HG03378 (cell line): ENCODE data around the gene TRPM4.
"Not testable (repeated sequence)": the region's sequence is repeated elsewhere in the genome, so short reads cannot be mapped to it uniquely, and the experiment has no call there.

Source experiments
- ATAC-seq: cut with Tn5 transposase; IDR thresholded peaks from one replicate; pipeline ENCODE4 v1.9.1; 2021; ENCODE audit warnings: mild to moderate bottlenecking, moderate library complexity; ENCODE audit not compliant: unreplicated experiment

The TRPM4 gene

DNA sequence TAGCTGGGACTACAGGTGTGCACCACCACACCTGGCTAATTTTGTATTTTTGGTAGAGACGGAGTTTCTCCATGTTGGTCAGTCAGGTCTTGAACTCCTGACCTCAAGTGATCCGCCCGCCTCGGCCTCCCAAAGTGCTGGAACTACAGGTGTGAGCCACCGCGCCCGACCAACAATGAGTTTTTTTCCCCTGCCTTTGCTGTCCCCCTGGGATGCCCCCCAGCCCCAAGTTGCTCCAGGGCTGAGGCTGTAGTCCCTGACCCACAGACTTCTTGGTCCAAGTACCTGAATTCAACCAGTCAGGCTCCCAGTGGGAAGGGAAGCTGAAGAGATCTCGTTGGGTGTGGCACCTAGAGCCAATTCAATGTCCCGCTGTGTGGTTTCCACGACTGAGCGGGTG lies 66.8 kb downstream of the TRPM4 start:
- ATAC-seq, result not testable (repeated sequence)

DNA sequence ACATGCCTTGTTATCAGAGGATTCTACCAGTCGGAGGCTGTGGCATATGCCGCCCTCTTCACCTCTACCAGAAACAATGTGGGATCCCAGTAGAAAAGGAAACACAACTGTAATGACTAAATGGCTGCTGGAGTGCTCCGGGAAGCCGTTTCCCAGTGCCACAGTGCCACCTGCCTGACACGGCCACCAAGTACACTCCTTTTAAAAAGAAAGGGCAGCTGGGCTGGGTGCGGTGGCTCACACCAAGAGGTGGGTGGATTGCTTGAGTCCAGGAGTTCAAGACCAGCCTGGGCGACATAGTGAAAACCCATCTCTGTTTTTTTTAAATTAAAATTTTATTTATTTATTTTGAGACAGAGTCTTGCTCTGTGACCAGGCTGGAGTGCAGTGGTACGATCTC lies 67.3 kb downstream of the TRPM4 start:
- ATAC-seq, result no peak

DNA sequence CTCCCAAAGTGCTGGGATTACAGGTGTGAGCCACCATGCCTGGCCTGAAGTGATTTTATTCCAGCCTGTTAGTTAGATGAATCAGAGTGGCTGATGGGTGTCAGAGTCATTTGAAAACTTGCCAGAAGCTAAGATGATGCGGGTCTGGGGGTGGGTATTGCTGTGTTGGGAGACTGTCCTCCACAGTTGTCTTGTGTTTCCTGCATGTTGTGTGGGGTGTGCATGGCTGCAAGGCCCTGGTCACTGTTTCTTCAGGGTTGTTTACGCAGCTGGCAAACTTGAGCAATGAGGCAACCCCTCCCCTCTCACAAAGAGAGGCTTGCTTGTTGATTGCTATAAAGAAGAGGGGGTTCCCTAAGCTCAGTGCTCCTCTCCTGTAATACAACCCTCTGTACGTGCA lies 71.8 kb downstream of the TRPM4 start:
- no peak for ATAC-seq

DNA sequence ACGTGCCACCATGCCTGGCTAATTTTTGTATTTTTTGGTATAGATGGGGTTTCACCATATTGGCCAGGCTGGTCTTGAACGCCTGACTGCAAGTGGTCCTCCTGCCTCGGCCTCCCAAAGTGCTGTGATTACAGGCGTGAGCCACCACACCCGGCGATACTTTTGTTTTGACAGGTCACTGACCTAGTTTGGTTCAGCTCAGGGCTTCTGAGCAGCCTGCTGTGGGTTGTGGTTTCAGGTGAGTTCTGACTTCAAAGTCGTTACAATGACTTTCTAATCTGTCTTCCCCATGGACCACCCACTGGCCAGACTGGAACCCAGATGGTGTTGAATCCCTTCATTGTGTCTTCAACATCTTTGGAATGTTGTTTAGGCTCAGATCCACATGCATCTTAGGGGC lies 73.8 kb downstream of the TRPM4 start:
- ATAC-seq, result no peak

DNA sequence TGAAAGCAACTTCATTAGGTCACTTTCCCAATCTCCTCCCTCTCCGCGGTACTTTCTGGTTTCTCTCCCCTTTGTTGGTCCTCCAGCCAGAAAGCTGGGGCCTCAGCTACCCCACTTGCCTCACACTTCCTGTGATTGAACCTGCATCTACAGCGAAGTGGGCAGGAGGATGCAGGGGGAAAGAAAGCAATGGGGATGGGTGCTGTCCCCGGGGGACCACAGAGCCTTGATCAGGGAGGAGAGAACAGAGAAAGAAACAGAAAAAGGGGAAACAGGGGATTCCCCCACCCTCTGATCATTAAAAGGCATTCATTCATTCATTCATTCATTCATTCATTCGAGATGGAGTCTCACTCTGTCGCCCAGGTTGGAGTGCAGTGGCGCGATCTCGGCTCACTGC lies 74.2 kb downstream of the TRPM4 start:
- no peak for ATAC-seq

DNA sequence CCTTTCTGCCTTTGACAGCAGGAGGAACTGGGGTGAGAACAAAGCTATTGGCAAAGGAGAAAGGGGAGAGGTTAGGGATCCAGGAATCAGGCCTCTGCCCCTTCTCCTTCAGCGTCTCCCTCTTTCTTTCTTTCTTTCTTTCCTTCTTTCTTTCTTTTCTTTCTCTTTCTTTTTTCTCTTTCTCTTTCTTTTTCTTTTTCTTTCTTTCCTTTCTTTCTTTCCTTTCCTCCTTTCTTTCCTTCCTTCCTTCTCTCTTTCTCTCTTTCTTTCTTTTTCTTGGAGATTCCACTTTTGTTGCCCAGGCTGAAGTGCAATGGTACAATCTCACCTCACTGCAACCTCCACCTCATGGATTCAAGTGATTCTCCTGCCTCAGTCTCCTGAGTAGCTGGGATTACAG lies 75.6 kb downstream of the TRPM4 start:
- no peak for ATAC-seq

DNA sequence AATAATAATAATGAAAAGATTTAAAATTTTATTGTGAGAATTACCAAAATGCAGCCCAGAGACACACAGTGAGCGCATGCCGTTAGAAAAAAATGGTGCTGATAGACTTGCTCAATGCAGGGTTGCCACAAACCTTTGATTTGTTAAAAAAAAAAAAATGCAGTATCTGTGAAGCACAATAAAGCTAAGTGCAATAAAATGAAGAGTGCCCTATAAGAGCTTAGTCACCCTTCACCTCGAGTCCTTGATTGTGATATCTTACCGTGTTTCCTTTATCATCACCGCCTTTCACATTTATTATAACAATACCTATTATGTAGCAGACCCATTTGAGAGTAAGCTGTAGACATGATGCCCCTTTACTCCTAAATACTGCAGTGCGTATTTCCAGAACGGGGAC lies 84.2 kb downstream of the TRPM4 start:
- ATAC-seq, result no peak

DNA sequence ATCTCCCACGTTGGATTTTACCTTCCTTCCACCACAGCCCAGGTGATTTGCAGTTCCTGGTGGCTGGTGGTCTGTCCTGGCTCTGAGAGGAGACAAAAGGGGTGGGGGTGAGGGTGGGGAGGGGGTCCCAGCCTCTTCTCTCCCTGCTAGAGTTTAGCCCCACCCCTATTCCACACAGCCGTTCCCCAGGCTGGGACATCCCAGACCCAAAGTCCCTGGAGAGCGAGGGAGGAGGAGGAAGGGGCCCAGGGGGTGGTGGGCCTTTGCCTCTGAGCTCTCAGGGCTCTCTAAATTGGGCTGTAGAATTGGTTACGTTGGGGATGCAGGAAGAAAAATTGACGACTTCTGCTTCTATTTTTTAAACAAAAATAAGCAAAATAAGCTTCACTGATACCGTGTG lies 85.5 kb downstream of the TRPM4 start:
- ATAC-seq, result no peak

DNA sequence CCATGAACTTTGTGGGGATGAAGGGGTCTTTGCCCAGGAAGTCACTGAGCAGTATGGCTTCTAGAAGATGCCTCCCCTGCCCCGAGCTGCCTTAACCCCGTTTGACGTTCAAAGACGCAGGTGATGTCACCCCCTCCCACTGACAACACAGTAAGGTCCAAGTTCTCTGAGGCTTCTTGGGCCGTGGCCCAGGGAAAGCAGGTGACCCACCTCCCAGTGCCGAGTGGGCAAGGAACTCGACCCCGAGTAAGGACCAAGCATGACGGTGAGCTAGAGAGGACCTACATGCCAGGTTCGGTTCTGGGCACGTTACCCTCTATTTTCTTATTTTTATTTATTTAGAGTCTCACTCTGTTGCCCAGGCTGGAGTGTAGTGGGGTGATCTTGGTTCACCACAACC lies 86.1 kb downstream of the TRPM4 start:
- ATAC-seq, result no peak

DNA sequence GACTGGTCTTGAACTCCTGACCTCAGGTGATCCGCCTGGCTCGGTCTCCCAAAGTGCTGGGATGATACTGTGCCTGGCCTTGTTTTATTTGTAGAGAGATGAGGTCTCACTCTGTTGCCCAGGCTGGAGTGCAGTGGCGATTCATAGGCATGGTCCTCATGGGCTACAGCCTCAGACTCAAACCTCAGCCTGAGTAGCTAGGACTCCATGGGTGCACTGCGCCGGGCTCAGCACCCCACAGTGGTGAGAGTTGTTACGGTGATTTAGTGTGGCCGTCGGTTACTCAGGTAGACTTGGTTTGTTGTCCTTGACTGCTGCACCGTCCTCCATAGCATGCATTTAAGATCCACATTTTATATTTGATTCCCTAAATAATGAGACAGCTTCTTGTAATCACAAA lies 86.7 kb downstream of the TRPM4 start:
- ATAC-seq, result no peak

DNA sequence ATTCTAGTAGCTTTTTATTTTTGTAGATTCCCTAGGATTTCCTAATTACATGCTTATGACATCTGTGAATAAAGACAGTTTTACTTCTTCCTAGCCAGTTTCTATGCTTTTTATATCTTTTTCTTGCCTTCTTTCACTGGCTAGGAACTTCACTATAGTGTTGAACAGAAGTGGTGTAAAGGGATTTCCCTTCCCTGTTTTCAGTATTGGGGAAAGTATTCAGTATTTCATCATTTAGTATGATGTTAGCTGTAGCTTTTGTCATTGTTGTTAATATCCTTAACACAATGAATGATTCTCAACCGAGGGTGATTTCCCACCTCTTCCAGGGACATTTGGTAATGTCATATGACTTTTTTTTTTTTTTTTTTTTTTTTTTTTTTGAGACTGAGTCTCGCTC lies 90.1 kb downstream of the TRPM4 start:
- ATAC-seq, result no peak

DNA sequence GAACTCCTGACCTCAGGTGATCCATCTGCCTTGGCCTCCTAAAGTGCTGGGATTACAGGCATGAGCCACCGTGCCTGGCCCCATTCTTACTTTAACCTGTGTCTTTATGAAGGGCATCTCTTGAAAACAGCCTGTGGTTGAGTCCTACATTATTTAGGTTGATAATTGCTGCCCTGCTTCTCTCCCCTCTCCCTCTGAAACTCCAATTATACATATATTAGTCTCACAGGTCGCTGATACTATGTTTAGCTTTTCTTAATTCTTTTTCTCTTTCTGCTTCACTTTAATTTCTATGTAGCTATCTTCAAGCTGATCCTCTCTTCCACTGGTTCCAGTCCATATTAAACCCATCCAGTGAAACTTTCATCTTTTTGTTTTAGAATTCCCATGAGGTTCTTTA lies 92.3 kb downstream of the TRPM4 start:
- no peak for ATAC-seq

DNA sequence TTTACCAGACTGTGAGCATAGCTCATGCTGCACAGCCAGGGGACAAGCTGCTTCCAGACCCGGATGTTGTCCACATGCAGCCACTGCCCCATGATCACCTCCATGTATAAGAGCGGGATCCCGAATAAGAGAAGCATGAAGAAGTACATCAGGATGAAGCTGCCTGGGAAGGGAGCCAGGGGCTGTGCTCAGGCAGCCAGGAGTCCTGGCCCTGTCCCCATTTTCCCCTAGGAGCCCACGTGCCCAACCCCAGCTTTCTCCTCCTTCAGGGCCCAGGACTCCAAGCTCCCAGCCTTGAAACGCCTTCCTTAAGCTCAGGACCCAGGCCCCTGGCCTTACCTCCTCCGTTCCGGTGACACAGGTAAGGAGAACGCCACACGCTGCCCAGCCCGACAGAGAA lies 98.1 kb downstream of the TRPM4 start:
- ATAC-seq, result no peak

DNA sequence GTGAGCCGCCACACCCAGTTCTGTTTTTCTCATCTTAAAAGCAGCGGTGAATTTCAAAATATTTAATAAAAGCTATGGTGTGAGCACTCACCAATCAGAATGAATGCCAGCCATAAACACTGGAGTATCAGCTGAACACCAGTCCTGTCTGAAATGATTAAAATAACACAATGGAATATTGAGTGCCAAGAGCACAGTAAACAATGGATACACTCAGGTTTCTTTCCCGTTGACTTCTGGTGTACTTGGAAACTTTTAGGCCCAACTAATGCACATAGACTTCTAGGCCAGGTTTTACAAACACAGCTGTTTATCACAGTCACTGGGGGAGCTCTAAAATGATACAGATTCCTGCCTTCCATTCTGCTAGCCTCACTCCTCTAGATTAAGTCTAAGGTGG lies 99.1 kb downstream of the TRPM4 start:
- no peak for ATAC-seq
